Stimulated activated CD8-positive, alpha-beta memory T cell treated with anti-CD3 and anti-CD28 coated beads, Interleukin-2, amount 100 ng/mL, for 48 hours (primary cell): ENCODE results near the gene TADA2B.

Experiments
- DNase-seq, 2 donors: peaks; one replicate each; pipeline ENCODE4 v3.0.0-alpha.2; 2020; ENCODE audit warnings: low read depth in 2 of 2

TADA2B gene, protein sequence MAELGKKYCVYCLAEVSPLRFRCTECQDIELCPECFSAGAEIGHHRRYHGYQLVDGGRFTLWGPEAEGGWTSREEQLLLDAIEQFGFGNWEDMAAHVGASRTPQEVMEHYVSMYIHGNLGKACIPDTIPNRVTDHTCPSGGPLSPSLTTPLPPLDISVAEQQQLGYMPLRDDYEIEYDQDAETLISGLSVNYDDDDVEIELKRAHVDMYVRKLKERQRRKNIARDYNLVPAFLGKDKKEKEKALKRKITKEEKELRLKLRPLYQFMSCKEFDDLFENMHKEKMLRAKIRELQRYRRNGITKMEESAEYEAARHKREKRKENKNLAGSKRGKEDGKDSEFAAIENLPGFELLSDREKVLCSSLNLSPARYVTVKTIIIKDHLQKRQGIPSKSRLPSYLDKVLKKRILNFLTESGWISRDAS

DNA sequence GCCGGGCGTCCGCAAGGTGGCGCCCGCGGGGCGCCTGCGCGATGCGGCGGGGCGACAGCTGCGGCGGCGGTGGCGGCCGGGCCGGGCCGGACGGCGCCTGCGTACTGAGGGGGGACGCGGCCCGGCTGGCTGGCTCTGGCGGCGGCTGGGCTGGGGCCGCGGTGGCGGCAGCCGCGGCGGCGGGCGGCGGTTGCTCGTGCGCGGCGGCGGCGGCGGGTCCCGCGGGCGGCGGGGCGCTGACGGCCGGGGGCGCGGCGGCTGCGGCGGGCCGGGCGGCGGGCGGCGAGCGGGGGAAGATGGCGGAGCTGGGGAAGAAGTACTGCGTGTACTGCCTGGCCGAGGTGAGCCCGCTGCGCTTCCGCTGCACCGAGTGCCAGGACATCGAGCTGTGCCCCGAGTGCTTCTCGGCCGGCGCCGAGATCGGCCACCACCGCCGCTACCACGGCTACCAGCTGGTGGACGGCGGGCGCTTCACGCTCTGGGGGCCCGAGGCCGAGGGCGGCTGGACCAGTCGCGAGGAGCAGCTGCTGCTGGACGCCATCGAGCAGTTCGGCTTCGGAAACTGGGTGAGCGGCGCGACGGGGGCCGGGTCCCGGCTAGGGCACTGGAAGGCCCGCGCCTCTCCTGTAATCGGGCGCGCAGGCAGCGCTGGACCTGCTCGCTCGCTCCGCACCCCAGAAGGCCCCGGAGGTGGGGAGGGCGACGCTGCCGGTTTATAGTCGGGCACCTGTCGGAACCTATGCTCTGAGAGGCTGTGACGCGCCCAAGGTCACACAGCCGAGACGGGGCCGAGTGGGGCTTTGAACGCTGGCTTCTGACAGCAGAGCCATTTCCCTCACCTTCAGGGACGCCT is at the start of gene TADA2B:
TADA2B (plus strand) TSS at position 89 of the 853 bp plus-strand sequence; CDS start at position 297, 208 bp downstream.
- DNase-seq, result peak; percentile 23 to 28

DNA sequence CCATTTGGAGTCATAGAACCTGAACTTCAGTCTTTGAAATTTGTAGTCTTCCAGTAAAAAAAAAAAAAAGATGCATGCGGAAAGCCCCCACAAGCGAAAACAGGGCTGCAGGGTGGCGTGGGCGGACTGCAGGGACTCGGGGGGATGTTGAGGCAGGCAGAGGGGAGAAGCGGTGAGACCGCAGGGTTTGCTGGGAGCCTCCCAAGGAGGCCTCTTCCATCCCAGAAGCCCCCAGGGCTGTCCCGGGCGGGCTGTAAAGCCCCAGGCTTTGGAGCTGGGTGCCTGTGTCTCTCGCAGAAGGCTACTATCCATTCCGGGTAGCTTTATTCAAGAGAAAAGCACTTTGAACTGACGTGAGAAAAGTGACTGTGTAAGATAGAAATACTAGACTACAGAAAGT is 46.7 kb upstream of the TADA2B start:
- DNase-seq, result no peak

DNA sequence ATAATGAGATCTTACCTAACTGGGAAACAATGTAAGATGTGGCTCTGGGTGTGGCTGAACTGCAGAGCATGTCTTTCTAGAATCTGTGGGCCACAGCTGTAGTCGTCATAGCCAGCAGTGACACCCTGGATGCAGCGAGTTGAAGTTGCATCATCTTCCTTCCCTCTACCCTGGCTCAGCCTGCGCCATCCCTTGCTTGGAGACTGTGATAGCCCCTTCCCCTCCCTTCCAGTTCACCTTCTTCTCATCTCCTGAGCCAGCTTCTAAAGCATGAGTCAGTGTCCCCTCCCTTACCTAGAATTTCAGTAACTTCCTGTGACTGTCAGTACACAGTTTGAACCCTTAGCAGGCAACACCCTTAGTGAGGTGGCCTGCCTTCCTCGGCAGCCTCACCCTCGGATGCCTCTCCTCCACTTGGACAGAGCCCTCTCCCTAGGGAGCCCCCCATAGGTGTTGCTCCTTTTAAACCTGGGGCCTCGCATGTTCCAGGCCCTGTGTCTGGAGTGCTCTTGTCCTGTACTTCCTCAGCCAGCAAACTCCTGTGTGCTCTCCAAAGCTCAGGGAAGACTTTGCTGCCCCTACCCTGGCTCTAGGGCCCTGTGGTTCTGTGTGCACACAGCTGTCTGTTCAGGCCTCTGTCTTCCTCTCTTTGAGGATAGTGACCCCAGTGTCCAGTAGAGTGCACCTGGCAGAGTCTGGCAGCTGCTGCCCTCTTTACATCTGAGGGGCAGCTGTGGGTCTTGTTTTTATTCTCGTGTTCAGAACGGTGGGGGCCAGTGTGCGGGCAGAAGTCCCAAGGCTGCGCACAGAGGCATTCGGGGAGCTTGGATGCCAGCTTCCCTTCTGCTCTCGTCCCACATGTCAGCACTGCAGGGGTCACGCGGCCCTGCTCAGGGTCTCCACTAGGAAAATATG is 43.7 kb upstream of the TADA2B start:
- no peak for DNase-seq

DNA sequence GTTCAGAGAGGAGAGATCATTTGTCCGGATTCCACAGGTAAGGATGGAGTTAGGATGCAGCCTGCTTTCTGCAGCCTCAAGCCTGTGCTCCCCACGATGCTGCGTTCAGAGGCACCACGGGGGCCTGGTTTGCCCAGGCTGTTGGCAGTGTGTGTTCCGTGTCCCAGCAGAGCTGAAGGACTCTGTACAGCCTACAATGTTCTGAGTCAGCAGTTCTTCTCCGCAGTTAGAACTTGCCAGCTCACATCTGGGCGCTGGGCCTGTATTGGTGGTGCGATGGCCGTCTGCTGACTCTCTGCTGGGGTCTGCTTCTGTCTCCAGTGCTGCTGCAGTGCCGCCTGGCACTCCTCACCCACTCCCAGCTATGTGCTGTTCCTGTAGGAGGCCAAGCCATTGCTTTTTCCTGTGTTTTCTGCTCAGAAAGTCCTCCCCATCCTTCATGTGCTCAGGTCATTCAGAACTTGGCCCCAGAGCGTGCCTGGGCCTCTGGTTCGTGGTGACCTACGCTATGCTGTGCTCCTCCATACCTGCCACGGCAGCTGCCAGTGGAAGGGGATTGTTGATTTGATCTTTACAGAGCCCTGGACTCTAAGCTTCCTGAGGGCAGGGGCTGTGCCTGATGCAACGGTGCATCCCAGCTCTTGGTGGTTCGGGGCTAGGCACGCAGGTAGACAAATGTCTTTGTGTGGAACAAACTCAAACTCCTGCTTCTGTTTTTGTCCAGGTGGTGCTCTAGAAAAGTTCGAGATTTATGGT is 42.6 kb upstream of the TADA2B start:
- no peak for DNase-seq

DNA sequence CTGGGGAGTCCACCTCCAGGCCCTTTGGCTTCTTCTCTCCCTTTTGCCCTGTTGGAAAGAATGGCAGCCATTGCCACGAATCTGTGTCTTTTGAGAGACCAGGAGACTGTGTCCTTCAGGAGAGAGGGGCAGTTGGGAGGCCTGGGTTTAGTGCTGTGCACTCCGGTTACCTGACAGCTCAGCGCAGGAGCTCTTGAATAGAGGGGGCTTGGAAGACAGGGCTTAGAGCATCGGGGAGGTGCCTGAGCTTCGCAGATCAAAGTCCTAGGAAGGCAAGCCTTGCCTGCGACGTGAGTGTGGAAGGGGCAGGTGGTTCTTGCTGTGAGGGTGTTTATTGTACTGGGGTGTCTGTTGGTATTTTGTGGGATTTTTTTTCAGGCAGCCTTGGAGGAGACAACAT is 41.9 kb upstream of the TADA2B start:
- DNase-seq, result no peak

DNA sequence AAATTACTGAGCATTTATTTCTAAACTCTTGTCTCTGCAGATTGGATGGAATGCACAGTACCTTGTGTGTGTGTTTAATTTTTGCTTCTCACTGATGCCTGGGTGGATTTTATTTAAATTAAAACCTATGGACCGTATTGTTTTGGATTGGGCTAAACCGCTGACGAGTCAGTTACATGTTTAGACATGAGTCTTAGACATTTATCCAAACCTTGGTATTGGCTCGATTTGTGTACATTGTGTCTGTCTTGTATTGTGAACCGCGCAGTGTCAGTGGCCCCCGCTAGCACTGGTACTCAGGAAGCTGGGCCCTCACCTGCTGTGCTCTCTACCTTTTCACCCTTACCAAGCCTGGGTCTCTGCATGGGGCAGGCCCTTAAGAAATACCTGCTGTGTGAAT is 40.8 kb upstream of the TADA2B start:
- no peak for DNase-seq

DNA sequence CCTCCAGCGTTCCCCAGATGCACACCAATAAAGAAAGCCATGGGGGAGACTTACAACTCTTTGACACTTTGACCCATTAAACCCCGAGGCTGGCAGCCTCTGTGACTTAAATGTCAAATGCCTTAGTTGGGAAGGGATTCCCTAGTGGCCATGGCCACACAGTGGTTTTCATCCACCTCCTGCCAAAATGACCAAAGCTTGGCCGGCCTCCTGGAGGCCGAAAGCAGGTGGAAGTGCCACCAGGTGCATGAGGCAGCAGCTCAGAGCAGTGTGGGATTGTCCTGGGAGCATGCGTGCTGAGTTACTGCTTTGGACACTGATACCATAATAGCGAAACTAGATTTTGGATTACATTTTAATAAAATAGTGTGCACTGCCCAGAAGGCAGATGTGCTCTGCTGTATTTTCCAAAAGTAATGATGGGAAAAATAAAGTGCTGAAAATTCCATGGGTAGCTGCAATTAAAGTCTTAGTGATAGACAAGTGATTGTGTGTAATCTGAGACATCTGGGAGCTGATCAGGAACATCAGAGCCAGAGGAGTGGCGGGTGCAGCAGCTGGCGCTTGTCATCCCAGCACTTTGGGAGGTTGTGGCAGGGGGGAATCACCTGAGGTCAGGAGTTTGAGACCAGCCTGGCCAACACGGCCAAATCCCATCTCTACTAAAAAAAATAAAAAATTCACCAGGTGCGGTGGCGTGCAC is 39.8 kb upstream of the TADA2B start:
- no peak for DNase-seq

DNA sequence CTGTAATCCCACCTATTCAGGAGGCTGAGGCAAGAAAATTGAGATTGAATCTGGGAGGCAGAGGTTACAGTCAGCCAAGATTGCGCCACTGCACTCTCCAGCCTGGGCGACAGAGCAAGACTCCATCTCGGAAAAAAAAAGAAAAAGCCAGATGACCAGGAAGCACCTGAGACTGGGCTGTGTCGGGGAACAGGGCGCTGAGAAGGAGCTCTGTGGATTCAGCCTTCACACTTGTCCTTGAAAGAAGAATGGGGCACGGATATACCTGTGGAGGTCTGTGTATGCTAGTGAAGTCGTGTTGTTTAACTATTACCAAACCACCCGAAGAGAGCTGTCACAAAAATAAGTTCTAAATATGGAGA is 39.3 kb upstream of the TADA2B start:
- no peak for DNase-seq

DNA sequence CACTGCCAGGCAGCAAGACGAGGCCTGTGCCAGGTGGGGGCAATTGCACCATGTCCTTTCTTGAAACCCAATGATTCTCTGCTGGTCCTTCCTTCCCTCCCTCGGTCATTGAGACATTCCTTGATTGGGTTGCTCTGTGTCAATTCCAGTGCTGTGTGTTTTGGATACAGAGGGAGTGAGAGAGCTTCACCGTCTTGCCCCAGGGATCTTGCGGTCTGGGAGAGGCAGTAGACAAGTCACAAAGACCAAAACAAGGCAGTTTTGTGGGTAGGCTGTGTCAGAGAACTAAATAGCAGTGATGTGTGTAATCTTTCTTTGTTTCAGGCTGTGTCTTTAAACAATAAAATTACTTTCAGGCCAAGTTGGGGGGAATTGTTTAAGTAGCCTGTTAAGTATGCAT is 38.8 kb upstream of the TADA2B start:
- DNase-seq, result no peak

DNA sequence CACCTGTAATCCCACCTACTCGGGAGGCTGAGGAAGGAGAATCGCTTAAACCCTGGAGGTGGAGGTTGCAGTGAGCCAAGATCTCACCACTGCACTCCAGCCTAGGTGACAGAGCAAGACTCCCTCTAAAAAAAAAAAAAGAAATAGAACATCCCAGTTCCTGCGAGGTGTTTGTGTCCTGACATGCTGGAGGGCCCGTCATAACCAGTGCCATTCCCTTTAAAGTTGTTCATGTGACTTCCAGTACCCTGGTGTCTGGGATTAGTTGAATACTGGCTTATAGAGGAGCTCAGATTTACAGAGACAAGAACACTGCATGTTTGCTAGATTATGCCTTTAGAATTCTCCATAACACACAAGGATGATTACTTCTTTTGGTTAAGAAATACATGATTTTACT is 37.6 kb upstream of the TADA2B start:
- DNase-seq, result no peak

DNA sequence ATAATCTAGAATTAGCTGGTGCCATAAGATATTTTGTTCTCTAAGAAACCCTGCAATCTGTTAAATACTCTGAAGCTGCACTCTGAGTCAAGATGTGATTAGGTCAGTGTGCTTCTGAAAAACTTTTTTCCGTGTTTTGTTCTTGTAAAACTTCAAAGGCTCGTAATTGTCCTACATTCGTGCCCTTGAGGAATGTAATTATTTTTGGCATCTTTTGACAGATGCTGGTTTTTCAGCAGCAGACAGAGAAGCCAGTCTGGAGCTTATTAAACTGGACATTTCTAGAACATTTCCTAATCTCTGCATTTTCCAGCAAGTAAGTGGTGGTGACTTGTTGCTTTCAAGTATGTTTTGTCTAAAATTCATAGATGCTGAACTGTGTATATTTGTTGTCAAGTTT is 36.8 kb upstream of the TADA2B start:
- no peak for DNase-seq

DNA sequence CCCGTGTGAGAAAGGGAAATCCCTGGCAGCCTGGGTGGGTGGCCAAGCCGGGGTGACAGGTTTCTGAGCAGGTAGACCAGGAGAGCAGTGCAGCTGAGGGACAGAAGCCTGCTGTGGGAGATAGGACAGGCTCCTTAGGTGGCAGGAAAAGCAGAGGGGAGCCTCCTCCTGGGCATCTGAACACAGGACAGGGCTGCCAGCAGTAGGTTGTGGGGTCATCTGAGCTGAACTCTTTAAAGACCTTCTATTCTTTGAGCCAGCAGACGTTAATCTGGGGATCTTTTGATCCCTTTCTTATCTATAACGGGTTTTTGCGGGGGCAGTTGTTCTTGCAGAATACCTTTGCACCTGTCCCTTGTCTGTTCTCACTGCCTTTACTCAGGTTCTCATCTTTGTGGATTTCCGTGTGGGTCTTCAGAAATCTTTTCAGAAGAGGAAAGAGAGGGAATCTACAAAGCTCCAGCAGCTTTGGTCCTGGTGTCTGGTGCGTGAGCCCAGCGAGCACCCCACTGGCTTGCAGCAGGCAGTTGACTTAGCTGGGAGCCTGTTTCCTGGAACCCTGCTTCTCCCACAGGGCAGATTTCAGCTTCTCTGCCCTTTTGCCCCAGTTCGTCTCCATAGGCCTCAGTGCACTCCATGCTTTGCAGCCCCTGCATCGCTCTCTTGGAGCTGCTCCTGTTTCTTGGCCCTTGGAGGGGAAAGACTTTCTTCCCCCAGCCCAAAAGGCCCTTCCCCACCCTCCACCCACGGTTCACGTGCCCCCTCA is 35.8 kb upstream of the TADA2B start:
- no peak for DNase-seq

DNA sequence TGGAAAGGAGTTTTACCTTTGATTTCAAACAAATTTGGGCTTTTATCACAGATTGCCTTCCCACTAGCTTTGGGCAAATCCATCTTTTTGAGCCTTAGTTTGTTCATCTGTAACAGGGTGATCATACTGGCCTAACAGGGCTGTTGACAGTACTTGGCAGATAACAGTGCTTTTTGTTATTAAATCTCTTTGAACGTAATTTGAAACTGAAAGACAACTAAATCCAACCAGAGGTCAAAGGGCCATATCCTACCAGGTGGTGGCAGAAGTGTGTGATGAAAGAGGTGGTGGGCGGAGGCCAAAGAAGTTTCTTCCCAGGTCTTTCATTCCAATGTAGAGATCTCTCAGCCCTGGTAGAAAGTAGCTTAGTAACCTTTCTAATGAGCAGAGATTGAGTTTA is 35.2 kb upstream of the TADA2B start:
- DNase-seq, result no peak

DNA sequence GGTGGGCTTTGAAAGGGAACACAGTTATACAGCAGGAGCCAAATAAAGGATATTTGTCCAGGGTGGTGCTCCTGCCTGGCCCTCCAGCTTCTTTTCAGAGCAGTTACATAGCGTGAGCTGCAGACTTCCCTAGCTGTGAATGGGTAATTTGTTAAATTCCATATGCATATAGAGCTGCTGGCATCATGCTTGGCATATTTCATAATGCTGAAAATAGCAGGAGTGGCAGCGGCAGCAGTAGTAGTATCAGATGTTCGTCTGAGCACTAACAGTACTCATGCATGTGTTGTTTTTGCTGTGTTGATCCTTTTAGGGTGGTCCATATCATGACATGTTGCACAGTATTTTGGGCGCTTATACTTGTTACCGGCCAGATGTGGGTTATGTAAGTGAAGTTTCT is 33.6 kb upstream of the TADA2B start:
- DNase-seq, result no peak

DNA sequence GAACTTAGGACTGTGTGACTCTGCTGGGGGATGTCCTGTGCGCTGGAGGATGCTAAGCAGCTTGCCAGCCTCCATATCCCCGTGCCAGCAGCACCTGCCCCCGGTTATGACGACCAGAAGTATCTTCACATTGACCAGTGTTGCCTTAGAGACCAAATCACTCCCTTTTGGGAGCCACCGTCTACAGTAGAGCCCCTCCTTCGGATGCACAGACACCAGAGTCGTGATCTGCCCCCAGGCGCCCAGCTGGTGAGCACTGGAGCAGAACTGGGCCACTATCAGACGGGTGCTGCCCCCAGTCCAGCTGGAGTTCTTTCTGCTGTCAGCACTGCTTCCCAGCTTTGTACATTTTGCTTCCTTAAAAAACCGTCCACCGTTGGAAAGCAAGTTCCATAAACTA is 30.0 kb upstream of the TADA2B start:
- DNase-seq, result no peak

DNA sequence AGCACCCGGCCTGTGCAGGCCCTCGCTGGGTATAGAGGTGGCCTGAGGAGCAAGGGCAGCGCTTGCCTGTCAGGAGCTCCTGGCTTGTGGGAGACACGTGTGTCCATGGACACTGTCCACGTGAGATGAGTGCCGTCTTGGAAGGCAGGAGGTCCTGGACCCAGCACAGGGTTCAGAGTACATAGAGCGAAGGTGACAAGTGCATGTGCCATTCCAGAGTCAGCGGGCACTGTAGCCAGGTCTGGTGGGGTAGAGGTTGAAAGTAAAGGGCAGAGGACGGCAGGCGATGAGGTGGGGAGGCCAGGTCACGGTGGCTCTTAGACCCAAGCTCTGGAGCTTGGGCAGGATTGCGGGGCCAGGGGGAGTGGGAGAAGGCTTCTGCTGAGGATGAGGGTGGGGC is 28.4 kb upstream of the TADA2B start:
- no peak for DNase-seq

DNA sequence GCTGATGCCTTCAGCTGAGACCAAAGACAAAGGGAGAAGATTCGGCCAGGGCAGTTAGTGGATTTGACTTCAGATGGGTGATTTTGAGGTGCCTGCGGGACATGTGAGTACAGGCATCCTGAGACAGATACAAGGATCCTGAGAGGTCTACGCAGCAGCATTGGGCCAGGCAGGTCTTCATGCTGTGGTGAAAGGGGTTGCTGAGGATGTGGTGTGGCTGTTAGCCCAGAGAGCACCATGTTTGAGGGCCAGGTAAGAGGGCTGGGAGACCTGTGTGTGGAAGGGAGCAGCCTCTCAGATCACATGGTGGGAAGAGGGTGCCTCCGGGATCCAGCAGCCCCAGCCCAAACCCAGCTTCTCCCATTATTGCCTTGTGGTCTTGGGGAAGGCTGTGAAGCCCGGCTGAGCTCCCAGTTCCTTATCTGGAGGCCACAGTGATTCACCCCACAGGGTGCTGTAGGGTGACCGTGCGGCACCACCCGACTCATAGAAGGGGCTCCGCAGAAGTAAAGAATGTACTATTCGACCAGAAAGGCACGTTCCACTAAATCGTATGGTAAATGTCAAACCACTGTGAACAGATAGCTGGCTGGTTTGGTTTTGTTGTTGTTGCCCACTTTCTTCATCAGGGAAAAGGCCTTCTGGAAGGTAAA is 27.7 kb upstream of the TADA2B start:
- DNase-seq, result no peak

DNA sequence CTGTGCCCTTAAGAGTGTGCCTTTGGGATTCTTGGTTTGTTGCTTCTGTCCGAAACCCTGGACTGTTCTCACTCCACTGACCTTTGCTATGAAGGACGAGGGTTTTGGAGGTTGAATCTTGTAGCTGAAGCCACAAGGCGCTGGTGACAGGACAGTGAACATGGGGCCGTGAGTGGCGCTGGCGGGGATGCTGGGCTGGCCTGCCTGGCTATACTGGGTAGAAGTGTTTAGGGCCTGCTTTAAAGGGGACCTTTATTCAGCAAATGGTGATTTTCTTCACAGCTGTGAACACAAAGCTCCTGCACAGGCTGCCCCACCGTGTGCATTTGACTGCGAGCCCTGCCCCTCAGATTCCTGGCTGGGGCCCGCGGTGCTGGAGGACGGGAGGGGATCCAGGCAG is 27.1 kb upstream of the TADA2B start:
- no peak for DNase-seq

DNA sequence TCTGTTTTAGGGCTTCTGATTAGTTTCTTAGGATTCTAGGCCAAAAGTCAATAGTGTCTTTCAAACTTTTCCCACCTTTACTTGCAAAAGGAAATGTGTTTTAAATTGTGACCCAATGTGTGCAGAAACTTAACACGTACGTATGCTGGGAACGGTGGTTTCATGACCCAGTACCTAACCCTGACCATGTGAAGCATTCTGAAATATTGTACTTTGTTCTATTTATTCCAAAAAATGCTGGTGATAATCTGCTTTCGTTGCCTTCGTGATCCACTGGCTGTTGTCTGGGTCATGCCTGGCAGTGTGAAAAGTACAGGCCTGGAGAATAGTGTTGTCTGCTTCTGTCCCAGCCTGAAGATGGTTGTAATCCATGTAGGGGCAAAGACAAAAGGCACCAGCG is 26.7 kb upstream of the TADA2B start:
- no peak for DNase-seq
